Uterus (tissue), 2 donors: ENCODE results near the gene PTPRG.

Experiments used
- POLR2A ChIP-seq, 2 donors: fragments of 450-650 bp; IDR thresholded peaks; one replicate each; pipeline ENCODE4 v1.6.1; 2016; ENCODE audit warnings: antibody characterized with exemption in 2 of 2, mild to moderate bottlenecking in 1 of 2, moderate library complexity in 1 of 2
- TF ChIP-seq, protein P1 (sequence below), 4 experiments: fragments of 200-600 bp in 2 of 4; fragments of 450-650 bp in 2 of 4; sonication (generic) in 2 of 4; IDR thresholded peaks; one replicate each; pipeline ENCODE4 v1.5.1; 2016 to 2019; ENCODE audit warnings: antibody characterized with exemption in 4 of 4, mild to moderate bottlenecking in 2 of 4, moderate library complexity in 1 of 4

DNA sequence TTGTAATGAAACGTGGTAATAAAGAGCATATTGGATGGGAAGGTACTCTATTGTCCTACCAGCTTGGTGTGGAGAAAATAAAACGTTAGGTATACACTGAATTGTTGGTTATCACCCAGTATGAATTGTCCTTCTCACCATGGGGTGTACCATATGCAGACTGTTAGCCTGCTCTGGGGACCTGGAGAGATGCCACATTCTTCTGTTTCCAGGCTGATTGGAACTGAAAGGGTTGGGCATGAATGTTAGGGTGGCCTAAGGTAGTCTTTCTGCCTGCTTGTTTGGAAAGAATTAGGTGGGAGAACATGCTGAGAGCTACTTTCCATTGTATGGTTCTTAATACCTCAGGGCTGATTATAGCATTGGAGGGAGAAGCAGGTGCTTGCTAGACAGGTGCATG, 340.6 kb downstream of the PTPRG start:
- no peak for TF ChIP-seq POLR2A (IDR thresholded peaks at IDR 0.05)
- TF ChIP-seq, protein P1, sequence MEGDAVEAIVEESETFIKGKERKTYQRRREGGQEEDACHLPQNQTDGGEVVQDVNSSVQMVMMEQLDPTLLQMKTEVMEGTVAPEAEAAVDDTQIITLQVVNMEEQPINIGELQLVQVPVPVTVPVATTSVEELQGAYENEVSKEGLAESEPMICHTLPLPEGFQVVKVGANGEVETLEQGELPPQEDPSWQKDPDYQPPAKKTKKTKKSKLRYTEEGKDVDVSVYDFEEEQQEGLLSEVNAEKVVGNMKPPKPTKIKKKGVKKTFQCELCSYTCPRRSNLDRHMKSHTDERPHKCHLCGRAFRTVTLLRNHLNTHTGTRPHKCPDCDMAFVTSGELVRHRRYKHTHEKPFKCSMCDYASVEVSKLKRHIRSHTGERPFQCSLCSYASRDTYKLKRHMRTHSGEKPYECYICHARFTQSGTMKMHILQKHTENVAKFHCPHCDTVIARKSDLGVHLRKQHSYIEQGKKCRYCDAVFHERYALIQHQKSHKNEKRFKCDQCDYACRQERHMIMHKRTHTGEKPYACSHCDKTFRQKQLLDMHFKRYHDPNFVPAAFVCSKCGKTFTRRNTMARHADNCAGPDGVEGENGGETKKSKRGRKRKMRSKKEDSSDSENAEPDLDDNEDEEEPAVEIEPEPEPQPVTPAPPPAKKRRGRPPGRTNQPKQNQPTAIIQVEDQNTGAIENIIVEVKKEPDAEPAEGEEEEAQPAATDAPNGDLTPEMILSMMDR (IDR thresholded peaks at IDR 0.05) = no peak
